Stimulated activated CD4-positive, alpha-beta T cell treated with anti-CD3 and anti-CD28 coated beads, Interleukin-1b, Interleukin-23, amount 100 ng/mL, for 1 hour (primary cell): ENCODE measurements around the gene SCN4B.
"Not testable (repeated sequence)": the region's sequence is repeated elsewhere in the genome, so short reads cannot be mapped to it uniquely, and the experiment has no call there.

Source experiments
- DNase-seq, 2 donors: peaks; one replicate each; pipeline ENCODE4 v3.0.0-alpha.2; 2020; ENCODE audit warnings: low read depth in 2 of 2

Gene SCN4B, protein sequence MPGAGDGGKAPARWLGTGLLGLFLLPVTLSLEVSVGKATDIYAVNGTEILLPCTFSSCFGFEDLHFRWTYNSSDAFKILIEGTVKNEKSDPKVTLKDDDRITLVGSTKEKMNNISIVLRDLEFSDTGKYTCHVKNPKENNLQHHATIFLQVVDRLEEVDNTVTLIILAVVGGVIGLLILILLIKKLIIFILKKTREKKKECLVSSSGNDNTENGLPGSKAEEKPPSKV

DNA sequence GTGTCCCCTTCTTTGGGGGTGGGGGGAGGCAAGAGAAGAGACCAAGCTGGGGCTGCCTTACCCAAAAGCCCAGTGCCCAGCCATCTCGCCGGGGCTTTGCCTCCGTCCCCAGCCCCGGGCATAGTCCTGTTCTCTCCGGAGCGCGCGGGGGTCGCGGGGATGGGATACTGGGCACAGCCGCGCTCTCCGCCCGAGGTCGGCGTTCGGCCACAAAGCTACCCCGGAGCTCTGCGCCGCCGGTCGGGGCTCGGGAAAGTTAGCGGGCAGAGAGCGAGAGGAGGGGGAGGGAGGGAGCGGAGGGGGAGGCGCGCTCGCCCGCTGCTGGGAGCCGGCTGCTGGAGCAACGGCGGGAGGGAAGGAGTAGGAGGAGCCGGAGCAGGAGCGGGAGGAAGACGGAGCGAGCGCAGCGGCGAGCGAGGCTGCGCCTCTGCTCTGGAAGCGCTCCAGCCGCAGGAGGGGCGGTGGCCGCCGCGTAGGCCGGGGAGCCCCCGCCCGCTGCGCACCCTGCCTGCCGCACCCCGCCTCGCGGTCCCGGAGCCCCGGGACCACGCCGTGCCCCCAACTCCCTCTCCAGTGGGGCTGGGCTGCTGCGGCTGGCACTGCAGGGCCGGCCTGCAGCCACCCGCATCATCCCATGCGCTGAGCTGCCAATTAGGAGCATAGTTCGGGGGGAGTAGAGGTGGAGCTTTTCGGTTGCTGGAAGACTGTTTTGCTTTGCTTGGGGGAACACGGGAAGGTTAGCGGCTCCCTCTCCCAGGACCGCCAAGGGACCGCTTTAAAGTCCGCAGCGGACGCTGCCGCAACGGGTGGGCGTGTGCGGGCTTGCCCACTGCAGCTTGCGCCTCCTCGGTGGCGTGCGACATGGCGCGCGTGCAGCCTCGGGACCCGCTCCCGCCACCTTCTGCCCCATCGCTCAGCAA is at the start of gene SCN4B:
SCN4B (minus strand) TSS at position 272 of the 920 bp plus-strand sequence; CDS start at position 122, 150 bp downstream.
- DNase-seq = no peak

DNA sequence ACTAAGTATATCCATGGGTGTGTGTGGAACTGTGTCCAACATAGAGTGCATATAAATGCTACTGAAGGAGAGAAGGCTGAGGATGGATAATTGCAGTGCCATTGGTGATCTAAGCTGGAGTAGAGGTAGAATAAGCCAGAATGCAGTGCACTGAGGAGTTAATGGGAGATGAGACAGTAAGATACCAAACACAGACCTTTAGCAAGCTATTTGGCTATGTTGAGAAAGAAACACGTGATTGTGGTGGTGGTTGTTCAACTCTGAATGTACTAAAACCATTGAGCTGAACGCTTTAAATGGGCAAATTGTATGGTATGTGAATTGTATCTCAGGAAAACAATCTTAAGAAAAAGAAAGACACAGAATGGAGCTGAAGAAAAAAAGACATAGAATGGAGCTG is 49.3 kb upstream of the SCN4B start:
- DNase-seq = no peak

DNA sequence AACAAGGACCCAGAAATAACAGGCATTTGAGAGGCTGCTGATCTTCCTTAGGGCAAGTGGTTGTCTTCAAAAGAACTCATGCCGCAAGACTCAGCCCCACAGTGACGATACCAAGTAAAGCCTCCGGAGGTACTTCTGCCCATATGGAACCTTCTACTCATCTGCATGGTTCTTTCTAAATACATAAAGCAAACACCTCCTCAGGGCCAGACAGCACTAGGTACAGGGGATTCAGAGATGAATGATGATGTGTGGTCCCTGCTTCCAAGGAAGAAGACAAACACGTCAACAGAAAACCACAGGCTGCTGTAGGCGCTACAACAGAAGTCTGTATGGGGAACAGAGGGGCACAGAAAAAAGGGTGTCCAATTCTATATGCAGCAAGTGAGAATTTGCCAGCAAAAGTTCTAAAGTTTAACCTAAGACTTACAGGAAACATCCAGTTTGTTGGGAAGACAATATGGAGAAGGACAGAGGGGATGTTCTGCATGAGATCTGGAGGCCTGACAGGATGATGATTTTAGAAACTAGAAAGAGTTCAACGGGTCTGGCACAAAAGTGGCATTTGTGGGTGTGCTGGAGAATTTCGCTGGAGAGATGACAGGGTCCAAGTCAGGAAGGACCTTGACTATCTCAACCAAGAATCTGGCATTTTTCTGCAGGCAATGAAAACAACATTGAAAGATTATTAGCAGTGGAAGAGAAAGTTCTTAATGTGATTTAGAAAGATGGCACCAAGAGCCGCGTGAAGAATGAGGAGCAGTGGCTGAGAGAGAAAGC is 48.5 kb upstream of the SCN4B start:
- no peak for DNase-seq

DNA sequence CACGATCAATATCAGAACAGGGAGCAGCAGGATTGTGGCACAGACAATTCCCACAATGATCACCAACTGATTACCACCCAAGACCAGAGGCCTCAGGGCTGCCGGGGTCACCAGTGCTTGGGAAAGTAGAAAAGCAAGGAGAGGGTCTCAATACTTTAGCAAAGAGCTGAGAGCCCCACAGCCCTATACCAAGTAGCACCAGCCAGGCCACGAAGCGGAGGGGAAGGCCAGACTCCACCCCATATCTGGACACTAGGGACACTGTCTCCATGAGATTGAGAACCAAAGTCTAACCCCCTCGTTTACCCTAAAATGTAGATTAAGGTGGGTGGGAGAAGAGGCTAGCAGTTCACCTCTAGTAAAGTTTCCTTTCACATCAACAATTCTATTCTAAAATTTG is 47.9 kb upstream of the SCN4B start:
- DNase-seq = no peak

DNA sequence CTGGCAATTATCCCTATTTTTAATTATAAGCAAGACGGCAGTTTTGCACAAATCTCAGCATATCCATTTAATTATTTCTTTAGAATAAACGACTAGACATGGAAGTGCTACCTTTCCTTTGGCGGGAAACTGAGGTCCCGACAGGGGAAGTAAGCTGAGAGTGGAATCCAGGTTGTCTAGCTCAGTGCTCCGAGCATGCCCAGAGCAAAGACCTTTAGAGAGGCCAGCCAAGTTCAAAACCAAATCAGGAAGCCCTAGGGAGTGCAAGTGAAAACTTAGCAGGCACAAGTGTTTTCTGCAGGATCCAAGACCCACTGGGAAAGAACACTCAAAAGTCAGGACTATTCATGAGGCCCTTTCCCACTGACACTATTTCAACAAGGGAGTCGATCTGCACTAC is 46.5 kb upstream of the SCN4B start:
- no peak for DNase-seq

DNA sequence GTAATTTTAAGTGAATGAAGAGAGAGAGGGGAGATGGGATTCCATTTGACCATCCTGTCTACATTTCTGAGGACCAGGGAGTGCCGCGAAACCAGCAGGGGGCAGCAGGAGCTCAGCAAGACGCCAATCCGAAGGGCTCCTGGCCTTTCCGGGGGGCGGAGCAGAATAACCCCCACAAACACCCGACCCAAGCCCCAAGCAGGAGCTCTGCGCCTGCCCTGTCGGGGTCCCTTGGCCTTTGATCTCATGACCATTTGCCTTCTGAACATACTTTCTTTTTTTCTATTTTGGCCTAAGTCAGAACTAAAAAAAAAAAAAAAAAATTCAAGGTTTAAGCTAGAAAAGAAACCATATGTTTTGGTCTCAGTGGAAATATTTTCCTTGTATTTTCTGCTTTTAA is 45.7 kb upstream of the SCN4B start:
- DNase-seq = peak; percentile 55 to 77

DNA sequence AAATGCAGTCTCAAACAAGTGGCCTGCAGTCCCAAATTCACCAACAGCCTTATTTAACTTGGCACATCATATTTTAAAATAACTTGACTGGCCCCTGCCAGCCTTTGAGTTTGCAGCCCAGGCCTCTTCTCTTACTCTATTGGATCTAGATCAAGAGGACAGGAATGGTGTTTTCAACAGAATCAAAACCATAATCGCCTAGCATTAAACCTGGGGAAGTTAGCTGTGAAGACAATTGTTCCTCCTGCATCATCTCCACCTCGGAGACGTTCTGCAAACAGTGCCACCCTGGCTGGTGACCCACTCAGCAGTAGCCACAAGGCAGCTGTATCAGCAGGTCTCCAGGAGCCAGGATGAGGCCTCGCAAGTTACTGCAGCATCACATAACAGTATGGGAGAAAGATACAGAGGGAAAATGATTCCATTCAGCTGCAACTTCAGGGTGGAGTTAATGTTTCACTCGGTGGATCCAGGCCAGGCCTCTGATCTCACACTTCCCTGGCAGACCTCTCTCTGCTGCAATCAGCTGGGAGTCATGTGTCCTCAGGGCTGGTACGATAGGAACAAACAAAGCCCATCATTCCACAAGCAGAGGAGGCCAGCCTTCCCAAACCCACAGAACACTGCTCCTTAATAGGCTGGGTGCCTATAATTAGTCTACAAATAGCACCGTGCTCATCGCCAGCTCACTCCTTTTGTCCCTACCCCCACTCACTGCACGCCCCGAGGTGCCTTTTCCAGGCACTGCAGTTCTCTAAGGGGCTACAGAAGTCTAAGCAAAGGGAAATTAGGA is 42.4 kb upstream of the SCN4B start:
- no peak for DNase-seq

DNA sequence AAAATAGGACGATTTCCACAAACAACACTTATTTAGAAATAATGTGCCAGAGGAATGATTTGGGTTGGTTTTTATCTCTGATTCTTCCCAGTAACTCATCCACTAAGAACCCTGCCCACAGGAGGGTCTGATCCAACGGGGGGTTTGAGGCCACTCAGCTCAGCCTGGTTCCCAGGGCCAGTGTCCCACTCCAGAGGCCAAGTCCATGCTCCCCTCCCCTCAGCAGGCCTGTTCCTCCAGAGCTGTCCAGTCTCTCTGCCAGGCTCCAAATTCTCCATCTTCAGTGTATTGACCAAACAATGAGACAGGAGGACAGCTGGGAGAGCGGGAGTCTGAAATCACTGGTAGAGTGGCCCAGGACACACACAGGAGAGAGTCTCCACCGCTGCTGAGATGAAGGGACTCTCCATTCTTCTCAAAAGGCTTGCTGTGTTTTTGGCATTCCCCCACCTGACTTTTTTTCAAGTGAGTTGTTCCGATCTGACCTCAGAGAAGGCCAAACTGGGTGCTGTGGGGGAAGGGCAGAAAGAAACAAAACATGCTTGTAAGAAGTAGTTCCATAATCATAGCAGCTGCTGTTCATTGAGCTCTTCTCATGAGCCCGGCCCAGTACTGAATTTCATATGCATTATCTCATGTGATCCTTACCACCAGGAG is 41.4 kb upstream of the SCN4B start:
- no peak for DNase-seq

DNA sequence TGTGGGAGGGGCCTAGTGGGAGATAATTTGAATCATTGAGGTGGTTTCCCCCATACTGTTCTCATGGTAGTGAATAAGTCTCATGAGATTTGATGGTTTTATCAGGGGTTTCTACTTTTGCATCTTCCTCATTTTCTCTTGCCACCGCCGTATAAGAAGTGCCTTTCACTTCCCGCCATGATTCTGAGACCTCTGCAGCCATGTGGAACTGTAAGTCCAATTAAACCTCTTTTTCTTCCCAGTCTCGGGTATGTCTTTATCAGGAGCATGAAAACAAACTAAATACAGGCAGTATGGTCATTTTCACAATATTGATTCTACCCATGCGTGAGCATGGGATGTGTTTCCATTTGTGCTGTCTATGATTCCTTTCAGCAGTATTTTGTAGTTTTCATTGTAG is 40.2 kb upstream of the SCN4B start:
- not testable (repeated sequence) for DNase-seq

DNA sequence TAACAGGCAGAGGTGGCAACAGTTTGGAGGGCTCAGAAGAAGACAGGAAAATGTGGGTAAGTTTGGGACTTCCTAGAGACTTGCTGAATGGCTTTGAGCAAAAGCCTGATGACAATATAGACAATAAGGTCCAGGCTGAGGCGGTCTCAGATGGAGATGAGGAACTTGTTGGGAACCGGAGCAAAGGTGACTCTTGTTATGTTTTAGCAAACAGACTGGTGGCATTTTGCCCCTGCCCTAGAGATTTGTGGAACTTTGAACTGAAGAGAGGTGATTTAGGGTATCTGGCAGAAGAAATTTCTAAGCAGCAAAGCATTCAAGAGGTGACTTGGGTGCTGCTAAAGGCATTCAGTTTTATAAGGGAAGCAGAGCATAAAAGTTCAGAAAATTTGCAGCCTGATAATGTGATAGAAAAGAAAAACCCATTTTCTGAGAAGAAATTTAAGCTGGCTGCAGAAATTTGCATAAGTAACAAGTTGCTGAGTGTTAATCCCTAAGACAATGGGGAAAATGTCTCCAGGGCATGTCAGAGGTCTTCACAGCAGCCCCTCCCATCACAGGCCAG is 38.4 kb upstream of the SCN4B start:
- not testable (repeated sequence) for DNase-seq

DNA sequence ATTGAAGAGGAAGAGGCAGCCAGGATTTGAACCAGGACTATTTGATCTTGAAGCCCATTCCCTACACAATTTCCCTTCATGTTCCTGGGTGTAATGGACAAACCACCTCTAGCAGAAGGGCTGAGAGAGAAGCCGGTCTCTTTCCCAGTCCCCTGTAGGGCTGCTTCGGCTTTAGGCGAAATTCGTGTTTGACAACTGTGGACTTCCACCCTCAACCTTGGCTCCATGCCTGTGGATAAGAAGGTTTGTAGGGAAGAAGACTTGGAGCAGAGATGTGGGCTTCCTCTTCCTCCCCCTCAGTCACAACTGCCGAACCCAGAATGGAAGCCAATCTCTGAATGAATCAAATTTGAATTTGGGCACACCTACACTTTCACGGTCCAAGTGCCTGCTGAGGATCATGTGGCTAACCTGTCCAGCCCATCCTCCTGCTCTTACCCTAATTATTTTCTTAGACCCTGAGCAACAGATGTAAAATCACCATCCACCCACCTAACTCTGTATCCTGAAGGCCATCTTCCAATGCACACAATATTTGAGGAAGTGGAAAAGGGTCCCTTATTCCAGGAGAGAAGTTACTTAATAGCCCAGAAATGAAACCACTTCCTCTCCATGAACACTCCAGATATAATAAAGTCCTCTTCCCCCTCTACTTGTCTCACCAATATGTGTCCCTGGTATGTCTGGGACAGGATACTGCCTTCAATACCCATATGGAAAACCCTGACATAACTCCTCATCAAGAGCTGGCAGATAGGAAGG is 33.9 kb upstream of the SCN4B start:
- no peak for DNase-seq

DNA sequence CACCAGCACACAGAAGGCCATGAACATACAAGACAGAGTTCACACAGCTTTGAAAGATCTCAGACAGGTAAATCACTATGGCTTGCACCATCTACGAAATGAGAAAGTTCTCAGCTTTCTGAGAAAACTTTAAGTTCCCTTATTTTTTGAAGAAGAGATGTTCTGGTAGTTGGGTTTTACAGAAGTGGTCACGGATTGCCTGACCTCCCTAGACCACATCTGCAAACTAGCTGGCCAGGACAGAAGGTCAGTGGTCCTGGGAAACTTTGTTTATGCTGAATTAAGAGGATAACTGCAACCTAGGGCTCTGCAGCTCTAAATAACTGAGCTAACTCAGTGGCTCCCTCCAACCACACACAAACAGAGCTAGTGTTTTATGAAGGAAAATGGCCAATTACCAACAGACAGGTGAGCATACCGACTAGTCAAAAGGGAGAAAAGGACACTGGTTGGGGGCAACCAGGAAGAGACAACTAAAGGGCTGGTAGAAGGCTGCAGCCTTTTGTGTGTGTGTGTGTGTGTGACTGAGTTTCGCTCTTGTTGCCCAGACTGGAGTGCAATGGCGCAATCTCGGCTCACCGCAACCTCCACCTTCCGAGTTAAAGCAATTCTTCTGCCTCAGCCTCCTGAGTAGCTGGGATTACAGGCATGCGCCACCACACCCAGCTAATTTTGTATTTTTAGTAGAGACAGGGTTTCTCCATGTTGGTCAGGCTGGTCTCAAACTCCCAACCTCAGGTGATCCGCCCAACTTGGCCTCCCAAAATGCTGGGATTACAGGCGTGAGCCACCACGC is 32.4 kb upstream of the SCN4B start:
- DNase-seq = no peak

DNA sequence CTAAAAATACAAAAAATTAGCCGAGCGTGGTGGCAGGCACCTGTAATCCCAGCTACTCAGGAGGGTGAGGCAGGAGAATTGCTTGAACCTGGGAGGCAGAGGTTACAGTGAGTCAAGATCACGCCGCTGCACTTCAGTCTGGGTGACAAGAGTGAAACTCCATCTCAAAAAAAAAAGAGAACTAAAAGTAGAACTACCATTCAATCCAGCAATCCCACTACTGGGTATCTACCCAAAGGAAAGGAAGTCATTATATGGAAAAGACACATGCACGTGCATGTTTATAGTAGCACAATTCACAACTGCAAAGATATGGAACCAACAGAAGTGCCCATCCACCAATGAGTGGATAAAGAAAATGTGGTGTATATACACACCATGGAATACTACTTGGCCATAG is 31.1 kb upstream of the SCN4B start:
- DNase-seq = not testable (repeated sequence)

DNA sequence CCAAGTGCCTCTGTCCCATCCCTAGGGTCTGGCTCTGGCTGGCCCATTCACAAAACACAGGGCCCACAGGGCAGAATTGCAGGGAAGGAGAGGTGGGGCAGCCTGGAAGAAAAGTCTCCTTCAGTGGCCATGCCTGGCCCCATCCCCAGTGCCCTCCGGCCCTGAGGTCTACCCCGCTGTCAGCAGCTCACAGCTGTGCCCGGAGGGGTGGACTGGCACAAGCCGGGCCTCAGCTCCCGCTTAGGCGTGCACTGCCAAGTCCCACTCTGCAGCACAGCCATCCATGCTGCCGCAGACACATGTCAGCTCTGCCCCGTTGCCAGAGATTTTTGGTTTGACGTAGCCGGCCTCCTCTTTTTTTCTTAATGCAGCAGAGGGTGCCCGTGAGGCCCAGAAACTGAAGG is 27.7 kb upstream of the SCN4B start:
- DNase-seq = no peak

DNA sequence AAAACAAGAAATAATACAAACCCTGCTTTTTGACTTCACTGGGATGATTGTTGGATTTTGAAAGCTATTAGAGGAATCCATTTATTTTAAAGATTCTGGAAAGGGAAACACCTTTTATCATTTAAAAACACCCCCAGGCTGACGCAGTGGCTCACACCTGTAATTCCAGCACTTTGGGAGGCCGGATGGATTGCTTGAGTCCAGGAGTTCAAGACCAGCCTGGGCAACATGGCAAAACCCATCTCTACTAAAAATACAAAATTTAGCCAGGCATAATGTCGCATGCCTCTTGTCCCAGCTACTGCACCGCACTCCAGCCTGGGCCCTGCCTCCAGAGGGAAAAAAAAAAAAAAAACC is 24.1 kb upstream of the SCN4B start:
- no peak for DNase-seq

DNA sequence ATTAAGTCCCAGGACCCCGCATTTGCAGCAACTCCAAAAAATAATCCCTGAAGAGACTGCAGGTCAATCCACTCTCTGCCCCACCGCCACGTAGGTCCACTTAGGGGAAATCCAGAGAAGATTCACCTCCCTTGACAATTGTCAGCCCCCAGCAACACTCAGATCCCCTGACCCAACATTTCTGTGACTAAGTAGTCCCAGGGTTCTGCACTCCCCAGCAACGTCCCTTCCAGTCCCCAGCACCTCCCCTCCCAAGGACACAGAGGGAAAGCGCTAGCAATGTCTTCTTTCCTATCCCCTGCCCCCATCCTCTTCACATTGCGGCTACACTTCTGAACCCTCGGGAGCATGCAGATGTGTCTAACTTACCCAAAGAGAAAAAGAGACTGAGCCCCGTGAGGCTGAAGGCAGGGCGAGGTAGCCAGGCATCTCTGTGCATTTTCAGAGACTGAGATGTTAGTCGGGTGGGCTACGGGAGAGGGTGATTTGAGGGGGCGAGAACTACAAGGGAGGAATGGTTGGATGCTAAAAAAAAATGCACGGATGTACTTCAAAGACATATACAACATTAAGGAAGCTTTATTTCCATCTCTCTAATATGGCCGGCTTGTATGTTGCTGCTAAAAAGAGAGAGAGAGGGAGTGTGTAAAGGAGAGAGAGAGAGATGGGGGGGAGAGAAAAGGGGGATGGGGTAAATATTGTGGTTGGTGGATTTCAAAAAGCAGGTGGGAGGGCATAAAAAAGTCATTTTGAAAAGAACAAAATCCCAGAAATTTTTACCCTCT is 23.6 kb upstream of the SCN4B start, which contains the start of gene SCN2B:
SCN2B (minus strand) TSS at position 647 of the 785 bp plus-strand sequence; CDS start at position 439, 208 bp downstream.
- no peak for DNase-seq

DNA sequence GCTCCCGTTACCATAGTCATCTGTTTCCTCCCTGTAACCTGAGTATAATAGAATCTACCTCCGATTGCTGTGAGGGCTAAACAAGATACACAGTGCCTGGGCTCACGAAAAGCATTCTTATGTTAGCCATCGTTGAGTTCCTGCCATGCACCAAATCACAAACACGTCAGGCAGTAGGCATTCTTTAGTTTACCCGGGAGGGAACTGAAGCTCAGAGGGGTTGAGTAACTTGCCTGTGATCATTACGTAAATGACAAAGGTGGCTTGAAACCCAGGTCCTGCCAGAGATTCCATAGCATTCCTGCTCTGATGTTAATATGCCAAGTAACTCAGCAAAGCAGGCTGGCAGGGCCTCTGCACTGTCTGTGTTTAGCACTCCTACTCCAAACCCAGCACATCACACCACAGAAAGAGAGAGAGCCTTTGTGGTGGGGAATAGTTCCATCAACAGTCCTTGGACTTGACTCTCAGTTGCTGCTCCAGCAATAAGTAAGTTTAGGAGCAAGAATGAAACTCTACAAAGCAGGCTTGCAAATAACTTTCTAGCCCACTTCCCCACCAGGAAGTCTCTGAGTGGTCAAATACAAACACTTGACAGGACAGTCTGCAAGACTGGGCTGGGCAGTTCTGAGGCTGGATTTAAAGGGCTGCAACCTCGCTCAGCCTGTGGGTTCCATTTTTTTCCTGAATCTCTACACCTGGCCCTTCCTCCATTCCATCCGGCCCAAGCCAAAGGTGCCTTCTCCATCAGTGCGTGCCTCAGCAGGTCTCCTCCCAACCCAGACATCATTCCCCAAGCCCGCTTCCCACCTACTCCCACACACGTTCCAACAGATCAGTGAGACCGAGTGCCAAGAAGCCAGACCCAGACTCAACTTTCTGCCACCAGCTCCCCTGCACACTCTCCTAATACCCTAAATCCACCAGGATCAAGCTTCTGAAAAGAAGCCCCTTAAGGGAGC is 22.7 kb upstream of the SCN4B start:
- no peak for DNase-seq
